ENCODE results near the gene ARCN1.
A peak's percentile ranks its signal among the peaks of the same experiment; 100 is the strongest.

The ARCN1 gene

DNA sequence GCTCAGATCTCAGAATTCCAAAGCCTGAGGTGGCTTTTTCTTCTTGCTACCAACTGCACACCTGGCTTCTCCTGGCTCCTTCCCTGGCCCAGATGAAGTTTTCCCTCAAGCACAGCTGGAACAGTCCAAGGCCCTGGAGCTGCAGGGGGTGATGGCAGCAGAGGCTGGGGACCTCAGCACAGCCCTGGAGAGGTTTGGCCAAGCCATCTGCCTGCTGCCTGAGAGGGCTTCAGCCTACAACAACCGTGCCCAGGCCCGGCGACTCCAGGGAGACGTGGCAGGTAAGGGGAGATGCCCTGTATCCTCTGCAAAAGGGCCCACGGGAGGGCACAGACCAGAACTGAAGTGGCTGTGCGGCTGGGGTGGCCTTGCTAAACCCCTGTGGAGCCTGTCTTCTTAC, 43.7 kb upstream of the ARCN1 start:
- no peak for DNase-seq (ENCODE audit: low read depth)
- TF ChIP-seq, protein P1, sequence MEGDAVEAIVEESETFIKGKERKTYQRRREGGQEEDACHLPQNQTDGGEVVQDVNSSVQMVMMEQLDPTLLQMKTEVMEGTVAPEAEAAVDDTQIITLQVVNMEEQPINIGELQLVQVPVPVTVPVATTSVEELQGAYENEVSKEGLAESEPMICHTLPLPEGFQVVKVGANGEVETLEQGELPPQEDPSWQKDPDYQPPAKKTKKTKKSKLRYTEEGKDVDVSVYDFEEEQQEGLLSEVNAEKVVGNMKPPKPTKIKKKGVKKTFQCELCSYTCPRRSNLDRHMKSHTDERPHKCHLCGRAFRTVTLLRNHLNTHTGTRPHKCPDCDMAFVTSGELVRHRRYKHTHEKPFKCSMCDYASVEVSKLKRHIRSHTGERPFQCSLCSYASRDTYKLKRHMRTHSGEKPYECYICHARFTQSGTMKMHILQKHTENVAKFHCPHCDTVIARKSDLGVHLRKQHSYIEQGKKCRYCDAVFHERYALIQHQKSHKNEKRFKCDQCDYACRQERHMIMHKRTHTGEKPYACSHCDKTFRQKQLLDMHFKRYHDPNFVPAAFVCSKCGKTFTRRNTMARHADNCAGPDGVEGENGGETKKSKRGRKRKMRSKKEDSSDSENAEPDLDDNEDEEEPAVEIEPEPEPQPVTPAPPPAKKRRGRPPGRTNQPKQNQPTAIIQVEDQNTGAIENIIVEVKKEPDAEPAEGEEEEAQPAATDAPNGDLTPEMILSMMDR (conservative IDR thresholded peaks at IDR 0.05; ENCODE audit: low read length), result no peak
- H3K4me3 ChIP-seq (ENCODE audit: low read length), result no peak overlapping the region

DNA sequence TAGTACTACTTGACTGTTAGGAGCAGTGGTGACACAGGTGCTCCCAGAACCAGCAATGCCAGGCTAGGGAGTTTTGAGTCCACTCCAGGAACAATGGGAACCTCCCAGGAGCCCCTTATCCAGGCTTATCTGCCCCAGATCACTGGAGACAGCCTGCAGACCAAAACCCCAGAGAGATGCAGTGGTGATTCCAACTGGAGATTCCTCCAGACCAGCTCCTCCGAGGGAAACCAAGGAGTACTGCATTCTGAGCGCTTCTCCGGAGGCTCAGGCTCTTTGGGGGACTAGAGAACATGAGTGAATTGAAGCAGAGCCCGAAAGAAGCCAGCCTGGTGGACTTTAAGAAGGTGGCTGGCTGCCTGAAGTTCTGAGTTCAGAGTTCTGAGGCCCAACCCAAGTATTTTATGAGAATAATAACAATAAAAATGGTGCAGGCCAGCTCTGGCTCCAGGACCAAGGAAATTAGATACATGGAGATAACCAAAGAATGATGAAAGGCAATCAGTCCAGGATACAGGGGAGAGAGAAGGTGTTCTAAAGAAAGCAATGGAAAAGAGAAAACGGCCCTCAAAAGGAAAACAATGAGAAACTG, 42.5 kb upstream of the ARCN1 start:
- peak overlapping the region; percentile 64; the same call in 1 of the 2 replicates for H3K4me3 ChIP-seq (ENCODE audit: low read length)
- TF ChIP-seq, protein P1 (conservative IDR thresholded peaks at IDR 0.05; ENCODE audit: low read length), result no peak

DNA sequence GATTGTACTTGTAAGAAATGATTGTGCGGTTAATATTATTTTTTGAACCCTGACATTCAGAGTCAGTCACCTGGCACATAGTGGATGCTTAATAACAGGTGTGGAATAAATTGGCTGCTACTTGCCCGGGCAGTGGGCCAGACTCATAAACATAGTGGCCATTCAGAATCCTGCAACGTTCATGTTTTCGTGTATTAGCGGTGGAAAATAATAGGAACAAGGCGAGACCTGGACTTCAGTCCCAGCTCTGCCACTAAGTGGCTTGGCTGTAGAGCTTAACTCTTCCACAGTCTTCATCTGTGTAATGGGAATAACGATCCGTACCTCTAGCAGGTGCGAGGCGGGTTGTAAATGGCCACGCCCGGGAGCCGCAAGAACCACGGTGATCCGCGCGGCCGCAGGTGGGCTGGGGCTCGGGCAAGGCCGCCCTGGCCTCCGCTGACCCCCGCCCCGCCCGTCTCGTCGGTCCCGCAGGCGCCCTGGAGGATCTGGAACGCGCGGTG, 42.0 kb upstream of the ARCN1 start:
- peak overlapping the region; percentile 64 for H3K4me3 ChIP-seq (ENCODE audit: low read length)
- TF ChIP-seq, protein P1 (conservative IDR thresholded peaks at IDR 0.05; ENCODE audit: low read length), result 0 out of 2 replicates have a peak, but pooled peaks have one; percentile 1
- no peak for DNase-seq (ENCODE audit: low read depth)

More for the DNA sequence above, 42.5 kb upstream of the ARCN1 start:
- no peak for DNase-seq (ENCODE audit: low read depth)

DNA sequence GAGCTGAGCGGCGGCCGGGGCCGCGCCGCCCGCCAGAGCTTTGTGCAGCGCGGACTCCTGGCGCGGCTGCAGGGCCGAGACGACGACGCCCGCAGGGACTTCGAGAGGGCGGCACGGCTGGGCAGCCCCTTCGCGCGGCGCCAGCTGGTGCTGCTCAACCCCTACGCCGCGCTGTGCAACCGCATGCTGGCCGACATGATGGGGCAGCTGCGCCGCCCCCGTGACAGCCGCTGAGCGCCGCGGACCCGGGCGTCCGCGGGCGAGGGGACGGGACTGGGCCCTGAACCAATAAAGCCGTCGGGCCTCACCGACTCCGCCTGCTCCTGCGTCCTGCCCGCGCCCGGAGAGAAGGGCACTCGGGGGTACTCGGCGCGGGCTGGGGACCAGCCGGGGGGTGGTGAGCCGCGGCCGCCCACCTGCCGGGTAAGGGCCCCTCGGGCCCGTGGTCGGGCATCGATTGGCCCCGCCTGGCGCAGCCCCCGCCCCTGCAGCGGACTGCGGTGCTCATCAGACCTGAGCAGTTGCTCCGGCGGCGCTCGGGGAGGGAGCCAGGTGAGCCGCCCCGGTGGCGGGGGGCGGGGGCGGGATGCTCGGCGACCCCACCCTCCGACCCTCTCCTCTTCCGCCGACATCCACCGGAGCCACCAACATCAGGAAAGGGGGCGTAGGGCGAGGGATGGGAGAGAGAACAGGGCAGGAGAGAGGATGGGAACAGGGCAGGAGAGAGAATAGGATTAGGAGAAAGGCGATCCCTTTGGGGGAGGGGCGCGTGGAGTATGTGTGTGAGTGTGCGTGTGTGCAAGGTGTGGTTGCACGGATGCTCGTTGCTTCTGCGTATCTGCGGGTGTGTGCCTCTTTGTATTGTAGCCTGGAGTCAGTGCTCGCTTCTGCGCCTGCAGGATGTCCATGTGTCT, 41.3 kb upstream of the ARCN1 start, which contains the start of gene TMEM25:
Gene TMEM25 (plus strand): TSS at position 510 of the 914 bp plus-strand sequence. CDS start 610 bp downstream, outside the sequence.
- H3K4me3 ChIP-seq (ENCODE audit: low read length), result peak within 1 kb of the TSS; percentile 64
- TF ChIP-seq, protein P1 (conservative IDR thresholded peaks at IDR 0.05; ENCODE audit: low read length), result 0 out of 2 replicates have a peak, but pooled peaks have one; percentile 6
- no peak for DNase-seq (ENCODE audit: low read depth)

DNA sequence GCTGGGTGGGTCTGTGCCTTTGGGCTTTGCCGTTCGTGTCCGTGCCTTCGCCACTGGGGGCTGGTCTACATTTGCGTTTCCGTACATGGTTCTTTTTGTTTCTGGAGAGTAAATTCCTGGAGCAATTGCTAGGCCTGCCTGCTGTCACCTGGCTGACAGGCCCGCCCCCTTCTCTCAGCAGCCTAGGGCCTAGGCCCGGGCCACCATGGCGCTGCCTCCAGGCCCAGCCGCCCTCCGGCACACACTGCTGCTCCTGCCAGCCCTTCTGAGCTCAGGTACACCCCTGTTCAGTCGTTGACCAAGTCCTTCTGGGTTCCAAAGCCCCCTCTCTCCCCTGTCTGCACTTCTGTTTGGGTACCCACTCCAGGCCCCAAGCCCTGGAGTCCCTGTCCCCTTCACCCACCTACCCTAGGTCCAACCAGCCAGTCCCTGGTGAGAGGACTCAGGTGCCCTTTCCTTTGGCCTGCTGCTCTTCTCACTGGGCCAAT, 40.6 kb upstream of the ARCN1 start:
- H3K4me3 ChIP-seq (ENCODE audit: low read length), result peak overlapping the region; percentile 64
- TF ChIP-seq, protein P1 (conservative IDR thresholded peaks at IDR 0.05; ENCODE audit: low read length), result no peak
- DNase-seq (ENCODE audit: low read depth), result no peak

DNA sequence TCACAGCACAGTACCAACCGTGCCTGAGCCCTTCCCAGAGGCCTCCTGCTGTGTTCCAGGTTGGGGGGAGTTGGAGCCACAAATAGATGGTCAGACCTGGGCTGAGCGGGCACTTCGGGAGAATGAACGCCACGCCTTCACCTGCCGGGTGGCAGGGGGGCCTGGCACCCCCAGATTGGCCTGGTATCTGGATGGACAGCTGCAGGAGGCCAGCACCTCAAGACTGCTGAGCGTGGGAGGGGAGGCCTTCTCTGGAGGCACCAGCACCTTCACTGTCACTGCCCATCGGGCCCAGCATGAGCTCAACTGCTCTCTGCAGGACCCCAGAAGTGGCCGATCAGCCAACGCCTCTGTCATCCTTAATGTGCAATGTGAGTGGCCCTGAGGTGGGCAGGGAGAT, 40.1 kb upstream of the ARCN1 start:
- no peak for DNase-seq (ENCODE audit: low read depth)
- TF ChIP-seq, protein P1 (conservative IDR thresholded peaks at IDR 0.05; ENCODE audit: low read length), result no peak
- H3K4me3 ChIP-seq (ENCODE audit: low read length), result no peak overlapping the region

All from AG10803 (cell line).